Uterus (tissue), 2 donors: ENCODE results near the gene PI16.

Source experiments
- POLR2A ChIP-seq, 2 donors: fragments of 450-650 bp; IDR thresholded peaks; one replicate each; pipeline ENCODE4 v1.6.1; 2016; ENCODE audit warnings: antibody characterized with exemption in 2 of 2, mild to moderate bottlenecking in 1 of 2, moderate library complexity in 1 of 2
- TF ChIP-seq, protein P1 (sequence below), 4 experiments: fragments of 200-600 bp in 2 of 4; fragments of 450-650 bp in 2 of 4; sonication (generic) in 2 of 4; IDR thresholded peaks; one replicate each; pipeline ENCODE4 v1.5.1; 2016 to 2019; ENCODE audit warnings: antibody characterized with exemption in 4 of 4, mild to moderate bottlenecking in 2 of 4, moderate library complexity in 1 of 4

GRCh38 chr6:36933102-36933501 lies 21.4 kb upstream of the PI16 start:
- TF ChIP-seq, protein P1, sequence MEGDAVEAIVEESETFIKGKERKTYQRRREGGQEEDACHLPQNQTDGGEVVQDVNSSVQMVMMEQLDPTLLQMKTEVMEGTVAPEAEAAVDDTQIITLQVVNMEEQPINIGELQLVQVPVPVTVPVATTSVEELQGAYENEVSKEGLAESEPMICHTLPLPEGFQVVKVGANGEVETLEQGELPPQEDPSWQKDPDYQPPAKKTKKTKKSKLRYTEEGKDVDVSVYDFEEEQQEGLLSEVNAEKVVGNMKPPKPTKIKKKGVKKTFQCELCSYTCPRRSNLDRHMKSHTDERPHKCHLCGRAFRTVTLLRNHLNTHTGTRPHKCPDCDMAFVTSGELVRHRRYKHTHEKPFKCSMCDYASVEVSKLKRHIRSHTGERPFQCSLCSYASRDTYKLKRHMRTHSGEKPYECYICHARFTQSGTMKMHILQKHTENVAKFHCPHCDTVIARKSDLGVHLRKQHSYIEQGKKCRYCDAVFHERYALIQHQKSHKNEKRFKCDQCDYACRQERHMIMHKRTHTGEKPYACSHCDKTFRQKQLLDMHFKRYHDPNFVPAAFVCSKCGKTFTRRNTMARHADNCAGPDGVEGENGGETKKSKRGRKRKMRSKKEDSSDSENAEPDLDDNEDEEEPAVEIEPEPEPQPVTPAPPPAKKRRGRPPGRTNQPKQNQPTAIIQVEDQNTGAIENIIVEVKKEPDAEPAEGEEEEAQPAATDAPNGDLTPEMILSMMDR (IDR thresholded peaks at IDR 0.05), result no peak
- TF ChIP-seq POLR2A (IDR thresholded peaks at IDR 0.05), result no peak
